Esophagus squamous epithelium (tissue), 4 donors: ENCODE results near the gene PIK3CB.

ENCODE experiments used
- CTCF ChIP-seq, 6 experiments: fragments of 450-650 bp in 4 of 6; fragments of 200-600 bp in 2 of 6; sonication (generic) in 2 of 6; IDR thresholded peaks; one replicate each; pipeline ENCODE4 v1.5.1; 2016 to 2019; ENCODE audit warnings: antibody characterized with exemption in 6 of 6, mild to moderate bottlenecking in 4 of 6, moderate library complexity in 4 of 6
- POLR2A ChIP-seq, 4 donors: fragments of 450-650 bp; IDR thresholded peaks; one replicate each; pipeline ENCODE4 v1.6.1; 2017; ENCODE audit warnings: antibody characterized with exemption in 4 of 4, mild to moderate bottlenecking in 4 of 4, moderate library complexity in 3 of 4

GRCh38 chr3:138670407-138670806 is 164.3 kb downstream of the PIK3CB start:
- TF ChIP-seq CTCF (IDR thresholded peaks at IDR 0.05) (no peak), POLR2A (IDR thresholded peaks at IDR 0.05) (no peak)
